IPS-NIHi7 (cell line): Measurements from ENCODE around the gene CCDC7.
"Not testable (repeated sequence)": the region's sequence is repeated elsewhere in the genome, so short reads cannot be mapped to it uniquely, and the experiment has no call there.

Source experiments
- DNase-seq: peaks from one replicate; pipeline ENCODE4 v3.0.0; 2012; ENCODE audit warnings: mixed read lengths; ENCODE audit errors: extremely low spot score

CCDC7 gene

DNA sequence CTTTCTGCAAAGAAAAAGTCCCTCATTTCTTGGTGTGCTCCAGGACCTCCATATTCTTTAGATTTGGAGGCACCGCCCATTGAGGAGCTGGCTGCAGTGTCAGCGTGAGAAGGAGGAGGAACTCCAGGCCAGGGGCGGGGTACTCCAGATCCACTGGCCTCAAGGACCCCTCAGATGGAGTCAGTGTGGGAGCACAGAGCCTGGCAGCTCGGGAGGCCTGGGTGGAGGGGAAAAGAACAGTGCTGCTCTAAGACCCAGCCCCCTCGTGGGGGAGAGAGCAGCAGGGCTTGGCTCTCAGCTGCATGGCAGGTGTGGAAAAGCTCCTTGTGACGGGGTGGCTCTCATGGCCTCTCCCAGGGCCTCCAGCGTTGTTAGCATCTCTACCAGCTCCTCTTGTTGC lies 441.5 kb downstream of the CCDC7 start:
- no peak for DNase-seq

DNA sequence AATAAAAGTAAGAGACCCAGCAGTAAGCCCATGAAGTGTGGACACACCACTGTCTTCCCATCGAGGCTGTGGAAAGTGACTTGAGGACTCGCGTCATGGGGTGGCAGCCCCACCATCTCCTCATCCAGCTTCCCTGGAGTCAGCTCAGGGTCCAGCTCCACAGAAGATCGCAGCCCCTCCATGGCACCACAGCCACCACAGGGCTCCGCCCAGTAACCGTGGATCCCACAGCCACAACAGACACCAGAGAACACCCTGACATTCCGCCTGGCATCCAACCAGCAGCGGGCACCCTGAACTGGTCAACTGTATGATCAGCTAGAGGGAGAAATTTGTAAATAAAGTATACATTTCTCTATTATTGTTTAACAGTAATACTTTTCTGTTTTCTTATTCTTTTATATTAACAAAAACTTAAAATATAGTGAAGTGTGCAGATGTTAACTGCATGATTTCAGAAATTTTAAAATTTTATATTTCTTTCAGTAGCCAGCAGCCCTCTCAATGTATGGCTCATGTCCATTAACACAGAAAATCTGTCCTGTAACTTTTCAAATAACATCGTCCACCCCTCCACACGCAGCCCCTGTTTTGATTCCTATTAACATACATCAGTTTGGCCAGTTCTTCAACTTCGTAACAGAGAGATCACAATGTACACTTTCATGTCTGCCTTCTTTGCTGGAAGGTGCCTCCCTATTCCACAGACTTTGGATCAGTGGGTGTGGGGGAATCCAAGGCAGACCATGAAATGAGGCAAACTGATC lies 442.4 kb downstream of the CCDC7 start:
- no peak for DNase-seq

DNA sequence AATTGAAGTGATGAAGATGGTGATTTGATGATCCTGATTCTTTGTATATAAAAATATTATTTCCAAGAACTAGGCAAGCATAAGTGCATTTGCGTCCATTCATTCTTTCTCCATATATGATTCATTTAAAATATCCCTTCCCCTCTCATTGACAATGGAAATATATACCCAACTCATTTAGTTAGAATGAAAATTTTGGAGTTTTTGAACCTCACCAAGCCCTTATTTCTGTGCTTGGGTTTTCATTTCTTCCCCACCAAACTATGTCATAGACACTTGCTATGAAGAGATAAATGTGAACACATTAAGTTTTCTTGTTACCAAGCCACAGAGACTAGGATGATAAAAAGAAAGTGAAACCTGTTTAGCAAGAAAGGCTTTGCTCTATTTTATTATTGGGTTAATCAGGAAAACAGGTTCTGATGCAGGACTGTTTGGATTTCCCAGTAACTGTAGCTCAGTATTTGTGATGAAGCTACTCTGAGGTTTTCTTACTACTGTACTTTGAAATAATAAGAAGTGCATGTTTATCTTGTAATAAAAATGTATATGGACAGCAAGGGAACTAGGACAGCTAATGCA lies 443.8 kb downstream of the CCDC7 start:
- DNase-seq, result no peak

DNA sequence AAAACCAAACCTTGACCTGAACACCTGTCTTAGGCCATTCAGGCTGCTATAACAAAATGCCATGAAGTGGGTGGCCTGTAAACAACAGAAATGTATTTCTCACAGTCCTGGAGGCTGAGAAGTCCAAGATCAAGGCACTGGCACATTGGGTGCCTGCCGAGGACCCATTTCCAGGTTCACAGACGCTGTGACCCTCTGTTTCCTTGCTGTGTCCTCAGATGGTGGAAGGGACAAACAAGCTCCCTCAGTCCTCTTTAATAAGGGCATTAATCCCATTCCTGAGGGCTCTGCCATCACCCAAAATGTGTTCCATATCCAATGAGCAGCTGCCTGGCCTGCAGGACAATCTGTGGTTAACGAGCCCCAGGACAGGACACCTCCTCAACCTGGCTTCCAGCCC lies 444.5 kb downstream of the CCDC7 start:
- DNase-seq, result no peak

DNA sequence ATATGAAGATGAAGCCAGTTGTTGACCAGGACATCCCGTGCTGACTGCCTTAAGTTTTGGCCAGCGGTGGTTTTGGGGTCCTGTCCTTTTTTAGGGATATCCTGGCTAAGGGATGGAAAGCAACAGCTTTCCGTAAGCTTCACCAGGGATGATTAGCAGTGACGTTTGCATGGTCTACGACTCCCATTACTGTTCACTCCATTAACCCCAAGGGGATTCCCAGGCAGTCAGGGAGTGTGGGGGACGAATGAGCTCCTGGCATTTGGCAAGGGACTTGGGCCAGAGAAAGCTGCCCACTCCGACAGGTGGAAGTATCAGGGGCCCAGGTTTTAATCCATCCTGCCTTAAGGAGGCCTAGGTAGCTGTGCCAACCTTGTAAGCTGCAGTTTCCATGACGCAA lies 445.3 kb downstream of the CCDC7 start:
- DNase-seq, result no peak

DNA sequence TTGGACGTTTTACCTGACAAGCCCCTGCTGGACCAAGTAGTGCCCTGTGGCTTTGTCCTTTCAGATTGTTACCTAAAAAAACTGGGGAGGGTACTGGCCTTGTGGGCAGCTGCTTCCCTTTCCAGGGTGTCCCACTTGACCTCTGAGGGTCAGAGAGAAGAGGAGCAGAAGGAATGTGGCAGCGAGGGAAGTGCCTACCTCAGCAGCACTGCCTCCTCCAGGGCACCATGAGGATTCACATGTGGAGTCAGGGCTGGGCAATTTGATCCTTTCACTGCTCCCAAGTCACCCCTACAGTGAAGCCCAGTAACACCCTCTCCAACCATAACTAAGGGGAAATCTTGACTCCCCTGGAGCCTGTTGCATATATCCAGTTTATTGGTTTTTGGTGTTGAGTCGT lies 447.5 kb downstream of the CCDC7 start:
- peak; percentile 74 for DNase-seq

DNA sequence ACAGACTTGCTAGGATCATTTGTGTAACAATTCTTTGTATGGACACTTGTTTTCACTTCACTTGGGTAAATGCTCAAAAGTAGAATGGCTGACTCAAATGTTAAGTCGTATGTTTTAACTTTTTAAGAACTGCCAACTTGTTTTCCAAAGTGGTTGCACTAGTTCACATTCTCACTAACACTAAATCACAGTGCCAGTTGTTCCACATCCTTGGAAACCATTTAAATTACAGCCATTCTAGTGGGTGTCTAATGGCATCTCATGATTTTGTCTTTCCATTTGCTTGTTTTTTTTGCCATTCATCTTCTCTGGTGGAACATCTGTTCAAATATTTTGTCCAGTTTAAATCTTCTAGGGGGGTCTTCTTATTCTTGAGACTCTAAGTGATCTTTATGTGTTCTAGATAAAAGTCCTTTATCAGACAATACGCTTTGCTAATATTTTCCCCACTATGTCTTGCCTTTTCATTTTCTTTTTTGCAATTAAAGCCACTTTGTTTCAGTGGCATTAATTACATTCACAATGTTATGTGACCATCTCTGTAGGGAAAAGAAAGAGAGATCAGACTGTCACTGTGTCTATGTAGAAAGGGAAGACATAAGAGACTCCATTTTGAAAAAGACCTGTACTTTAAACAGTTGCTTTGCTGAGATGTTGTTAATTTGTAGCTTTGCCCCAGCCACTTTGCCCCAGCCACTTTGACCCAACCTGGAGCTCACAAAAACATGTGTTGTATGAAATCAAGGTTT lies 448.1 kb downstream of the CCDC7 start:
- no peak for DNase-seq

DNA sequence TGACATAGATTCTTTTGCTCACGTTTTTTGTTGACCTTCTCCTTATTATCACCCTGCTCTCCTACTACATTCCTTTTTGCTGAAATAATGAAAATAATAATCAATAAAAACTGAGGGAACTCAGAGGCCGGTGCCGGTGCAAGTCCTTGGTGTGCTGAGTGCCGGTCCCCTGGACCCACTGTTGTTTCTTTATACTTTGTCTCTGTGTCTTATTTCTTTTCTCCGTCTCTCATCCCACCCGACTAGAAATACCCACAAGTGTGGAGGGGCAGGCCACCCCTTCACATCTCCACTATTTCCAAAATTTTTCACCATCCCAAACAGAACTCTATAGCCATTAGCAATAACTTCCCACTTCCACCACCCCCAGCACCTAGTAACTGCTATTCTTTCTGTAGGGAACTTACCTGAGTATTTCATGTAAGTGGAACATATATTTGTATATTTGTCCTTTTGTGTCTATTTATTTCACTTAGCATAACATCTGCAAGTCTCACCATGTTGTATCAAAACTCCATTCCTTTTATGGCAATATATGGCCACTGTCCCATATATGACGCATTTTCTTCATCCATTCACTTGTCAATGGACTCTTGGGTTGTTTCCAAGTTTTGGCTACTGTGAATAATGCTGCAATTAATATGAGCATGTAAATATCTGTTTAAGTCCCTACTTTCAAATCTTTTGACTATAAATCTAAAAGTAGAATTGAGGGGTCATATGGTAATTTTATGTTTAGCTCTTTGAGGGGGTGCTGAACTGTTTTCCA lies 449.4 kb downstream of the CCDC7 start:
- DNase-seq, result not testable (repeated sequence)

DNA sequence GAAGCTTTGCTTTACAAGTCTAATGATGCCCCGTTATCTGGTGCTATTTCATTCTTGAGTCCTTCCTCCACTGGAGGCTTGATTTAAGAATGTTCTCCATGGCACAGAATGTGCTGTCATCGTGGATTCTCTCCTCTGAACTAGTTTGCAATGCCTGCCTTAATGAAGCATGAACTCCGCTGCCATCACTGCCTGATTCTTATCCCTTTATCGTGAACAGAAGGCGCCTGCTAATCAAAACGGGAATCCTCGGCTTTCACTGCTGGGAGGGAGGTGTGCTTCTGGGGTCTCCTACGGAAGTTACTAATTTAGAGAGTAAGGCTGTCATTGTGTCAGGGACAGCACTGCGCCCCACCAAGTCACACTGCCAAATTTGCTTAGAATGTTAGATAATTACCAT lies 455.9 kb downstream of the CCDC7 start:
- no peak for DNase-seq

DNA sequence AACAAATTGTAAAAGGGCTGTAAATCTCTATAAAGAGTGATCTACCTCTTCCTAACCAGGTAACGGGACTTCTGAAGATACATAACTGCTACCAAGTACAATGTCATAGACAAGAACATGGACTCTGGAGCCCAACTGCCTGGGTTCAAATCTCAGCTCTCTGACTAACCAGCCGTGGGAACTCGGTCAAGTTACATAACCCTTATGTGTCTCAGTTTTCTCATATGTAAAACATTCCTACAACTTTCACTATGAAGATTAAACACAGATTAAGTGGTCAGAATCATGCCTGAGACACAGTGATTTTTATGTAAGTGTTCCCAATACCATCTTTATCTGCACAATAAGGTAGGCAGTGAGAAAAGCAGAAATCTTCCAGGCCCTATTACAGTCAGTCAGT lies 459.5 kb downstream of the CCDC7 start:
- no peak for DNase-seq

DNA sequence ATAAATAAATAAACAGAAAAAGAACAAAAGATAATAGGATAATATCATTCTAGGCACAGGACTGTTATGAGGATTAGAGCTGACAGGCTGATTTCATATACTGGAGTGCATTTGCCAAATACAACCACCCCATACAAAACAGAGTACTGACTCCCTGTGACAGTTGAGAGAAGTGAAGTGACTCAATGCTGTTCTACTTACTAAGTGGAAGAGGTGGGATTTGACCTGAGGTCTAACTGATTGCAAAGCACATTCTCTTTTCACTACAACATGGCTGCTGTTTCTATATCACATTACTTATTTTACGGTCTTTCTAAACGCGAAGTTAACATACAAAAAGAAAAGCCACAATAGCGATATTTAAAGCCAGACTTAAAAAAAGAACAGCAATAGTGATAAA lies 460.7 kb downstream of the CCDC7 start:
- DNase-seq, result no peak

DNA sequence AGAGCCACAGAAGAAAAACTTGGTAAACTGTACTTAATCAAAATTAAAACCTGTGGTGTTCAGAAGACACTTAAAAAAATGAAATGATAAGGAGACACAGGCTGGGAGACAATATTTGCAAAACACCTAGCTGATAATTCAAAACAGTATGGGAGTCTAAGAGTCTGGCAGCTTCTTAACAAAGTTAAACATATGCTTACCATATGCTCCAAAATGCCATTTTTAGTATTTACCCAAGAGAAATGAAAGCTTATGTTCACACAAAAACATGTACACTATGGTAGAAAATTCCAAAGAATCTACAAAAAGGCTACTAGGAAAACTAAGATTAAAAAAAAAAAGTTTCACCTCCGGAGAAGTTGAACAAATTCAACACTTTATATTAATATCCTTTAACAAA lies 463.5 kb downstream of the CCDC7 start:
- no peak for DNase-seq

DNA sequence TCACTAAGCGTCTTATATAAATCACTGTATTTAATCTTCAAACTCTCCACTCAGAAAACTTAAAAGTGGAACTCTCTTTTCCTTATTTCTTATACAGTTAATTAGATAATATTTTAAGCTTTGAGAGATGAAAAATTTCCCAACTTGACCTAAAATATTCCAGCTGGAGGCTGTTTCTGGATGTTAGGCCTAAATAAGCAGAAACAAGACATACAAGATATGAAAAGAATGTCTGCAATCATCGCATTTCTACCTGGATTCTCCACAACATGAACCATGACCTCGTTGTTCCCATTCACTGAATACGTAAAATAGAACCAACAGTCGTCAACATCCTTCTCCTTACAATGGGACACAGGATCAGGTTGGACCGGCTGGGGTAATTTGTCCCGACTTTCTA lies 464.0 kb downstream of the CCDC7 start:
- DNase-seq, result not testable (repeated sequence)

DNA sequence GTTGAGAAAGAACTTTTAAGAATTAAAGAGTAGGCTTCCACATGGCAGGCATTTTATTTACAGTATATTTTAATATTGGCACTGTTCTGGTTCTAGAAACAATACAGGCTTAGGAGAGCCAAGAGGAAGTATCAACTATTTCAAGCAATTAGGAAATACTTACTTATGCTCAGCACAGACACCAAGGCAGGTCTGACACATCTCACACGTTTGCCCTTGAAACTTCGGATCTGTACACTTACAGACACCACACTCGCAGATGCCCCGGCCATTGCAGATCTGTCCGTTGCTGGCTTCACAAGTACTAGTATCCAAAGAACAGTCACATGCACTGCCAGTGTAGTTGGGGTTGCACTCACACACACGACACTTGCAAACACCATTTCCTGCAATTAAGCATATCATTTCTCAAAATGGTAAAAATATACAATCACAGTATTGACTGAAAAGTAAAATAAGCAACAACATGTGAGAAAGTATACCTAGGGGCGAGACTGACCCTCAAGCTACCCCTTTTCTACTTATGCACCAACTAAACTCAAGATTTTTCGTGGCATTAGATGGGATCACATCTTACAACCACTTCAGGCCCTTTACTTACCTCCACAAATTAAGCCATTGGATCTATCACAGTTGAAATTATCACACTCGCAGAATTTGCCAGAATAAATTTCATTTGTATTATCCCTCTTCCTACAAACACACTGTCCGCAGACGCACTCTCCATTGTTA lies 465.5 kb downstream of the CCDC7 start:
- no peak for DNase-seq

DNA sequence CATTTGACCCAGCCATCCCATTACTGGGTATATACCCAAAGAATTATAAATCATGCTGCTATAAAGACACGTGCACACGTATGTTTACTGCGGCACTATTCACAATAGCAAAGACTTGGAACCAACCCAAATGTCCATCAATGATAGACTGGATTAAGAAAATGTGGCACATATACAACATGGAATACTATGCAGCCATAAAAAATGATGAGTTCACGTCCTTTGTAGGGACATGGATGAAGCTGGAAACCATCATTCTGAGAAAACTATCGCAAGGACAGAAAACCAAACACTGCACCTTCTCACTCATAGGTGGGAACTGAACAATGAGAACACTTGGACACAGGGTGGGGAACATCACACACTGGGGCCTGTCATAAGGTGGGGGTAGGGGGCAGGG lies 471.9 kb downstream of the CCDC7 start:
- DNase-seq, result not testable (repeated sequence)

DNA sequence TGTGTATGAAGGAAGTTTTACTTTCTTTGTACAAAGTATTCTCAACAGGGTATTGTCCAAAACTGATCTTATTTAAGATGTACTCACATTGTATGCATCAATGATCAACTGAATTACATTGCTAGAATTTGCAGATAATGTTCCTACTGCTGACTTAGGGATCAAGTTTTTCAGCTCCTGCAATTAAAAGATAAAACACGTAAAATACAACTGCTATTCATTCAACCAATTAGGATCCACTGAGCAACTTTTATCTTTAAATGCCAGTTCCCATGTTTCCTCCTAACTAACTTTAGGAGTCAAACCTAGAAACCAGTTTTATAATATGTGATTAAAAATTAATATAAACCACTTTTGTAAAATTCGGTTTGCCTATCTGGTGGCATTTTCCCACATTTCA lies 476.2 kb downstream of the CCDC7 start:
- no peak for DNase-seq

DNA sequence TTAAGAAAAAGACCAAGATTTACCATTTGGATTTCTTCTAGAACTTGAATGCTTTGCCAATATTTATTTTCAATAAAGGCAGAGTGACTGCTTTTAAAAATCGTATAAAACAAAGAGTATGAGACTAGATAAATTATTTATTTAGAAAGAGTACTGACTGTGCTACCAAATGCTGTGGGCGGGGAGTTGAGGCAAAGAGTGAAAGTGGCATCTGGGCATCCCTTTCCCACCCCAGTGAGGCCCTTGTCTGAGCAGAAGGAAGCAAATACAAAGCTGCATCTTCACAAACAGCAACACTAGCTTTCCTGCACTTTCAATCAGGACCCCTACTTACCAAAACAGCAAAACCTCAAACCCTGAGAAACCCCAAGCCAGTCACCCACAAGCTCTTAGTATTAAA lies 477.2 kb downstream of the CCDC7 start:
- no peak for DNase-seq

DNA sequence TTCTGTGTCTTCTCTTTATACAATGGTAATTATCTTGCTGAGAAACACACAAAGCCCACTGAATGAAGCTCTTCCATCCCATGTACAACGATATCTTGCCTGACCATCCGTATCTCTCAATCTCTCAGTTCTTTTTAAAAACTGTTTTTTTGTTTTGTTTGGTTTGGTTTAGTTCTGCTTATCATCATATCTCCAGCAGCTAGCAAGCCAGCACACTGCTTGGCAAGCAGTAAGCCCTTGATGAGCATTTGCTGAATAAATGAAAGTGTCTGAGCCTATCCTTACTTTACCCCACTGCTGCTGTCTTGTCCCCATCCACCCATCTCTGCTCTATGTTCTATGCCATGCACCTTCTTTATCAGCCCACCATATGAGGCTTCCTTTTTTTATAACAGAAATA lies 477.9 kb downstream of the CCDC7 start:
- DNase-seq, result no peak
